Urinary bladder (tissue), 4 donors: Measurements from ENCODE around the gene CCDC9B. TPM values are rescaled to one million over a fixed set of nuclear protein-coding genes. Genes with fewer than 3 reads are reported as not detected.

Source experiments
- DNase-seq: peaks from one replicate; pipeline ENCODE4 v3.0.0-alpha.2; 2015; ENCODE audit errors: extremely low spot score
- H3K27ac ChIP-seq: one replicate; pipeline ENCODE4 v1.5.1; 2013; ENCODE audit warnings: low read depth, mild to moderate bottlenecking, moderate library complexity
- H3K36me3 ChIP-seq: one replicate; pipeline ENCODE4 v1.6.1; 2013; ENCODE audit warnings: mild to moderate bottlenecking, moderate library complexity; ENCODE audit not compliant: insufficient read depth
- H3K4me1 ChIP-seq: one replicate; pipeline ENCODE4 v1.6.1; 2013; ENCODE audit warnings: mild to moderate bottlenecking, moderate library complexity; ENCODE audit not compliant: insufficient read depth
- H3K4me3 ChIP-seq: one replicate; pipeline ENCODE4 v1.5.1; 2013; ENCODE audit warnings: low read depth, low read length
- WGBS: extraction: QIAGEN DNeasy Blood & Tissue Kit; methylation state at CpG from one replicate; pipeline ENCODE4 v1.1.7; 2013; 5-methylcytosine and 5-hydroxymethylcytosine counted together
- polyA plus RNA-seq: library from polyadenylated mRNA; stranded (reverse); fragments of 200-250 nt; gene quantifications from one replicate; pipeline ENCODE4 v1.2.3, GENCODE V29; 2013
- total RNA-seq: library from RNA; depleted of rRNA; stranded (reverse); fragments of >200 nt; gene quantifications from one replicate; pipeline ENCODE4 v1.2.3, GENCODE V29; 2014
- donor health status: healthy with polysubstance abuse.
- donor health status: healthy.

The CCDC9B gene
- total and polyA plus RNA-seq, 2 donors = 10.0 to 42.2 TPM

DNA sequence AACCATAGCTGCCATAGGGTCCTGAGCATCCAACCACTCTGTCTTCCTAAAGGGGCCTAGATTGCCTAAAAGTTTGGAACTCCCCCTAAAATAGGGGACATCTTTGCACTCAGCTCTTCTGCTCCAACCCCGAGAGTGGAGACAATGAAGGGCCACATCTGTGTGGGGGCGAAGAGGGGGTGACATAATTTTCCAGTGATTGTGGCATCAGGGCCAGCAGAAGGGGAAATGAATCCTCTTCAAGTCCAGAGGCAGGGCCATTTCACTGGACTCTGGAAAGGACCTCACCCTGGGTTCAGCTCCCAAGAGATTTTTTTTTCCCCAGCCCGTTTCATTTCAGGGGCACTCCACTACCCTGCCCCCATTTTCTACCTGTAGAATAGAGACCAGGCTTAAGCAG is 53.2 kb downstream of the CCDC9B start:
- Histone ChIP-seq H3K4me1 (peaks cover 1% of the 10 kb centered on the region), H3K36me3 (no peaks in the 10 kb centered on the region), H3K27ac (no peak overlapping the region), H3K4me3 (no peak overlapping the region)
- 94% methylated on average over 3 of the region's 3 CpGs for WGBS
- DNase-seq = no peak

GRCh38 chr15:40286794-40287193 is 53.9 kb downstream of the CCDC9B start:
- Histone ChIP-seq H3K36me3 (no peaks in the 10 kb centered on the region), H3K4me1 (peaks cover 1% of the 10 kb centered on the region), H3K27ac (no peak overlapping the region), H3K4me3 (no peak overlapping the region)
- 83% methylated on average over 7 of the region's 7 CpGs for WGBS
- DNase-seq = no peak

GRCh38 chr15:40286061-40286532 is 54.6 kb downstream of the CCDC9B start:
- Histone ChIP-seq H3K36me3 (no peaks in the 10 kb centered on the region), H3K27ac (no peak overlapping the region), H3K4me1 (peaks cover 1% of the 10 kb centered on the region), H3K4me3 (no peak overlapping the region)
- WGBS = 85% methylated on average over 7 of the region's 7 CpGs
- DNase-seq = no peak

DNA sequence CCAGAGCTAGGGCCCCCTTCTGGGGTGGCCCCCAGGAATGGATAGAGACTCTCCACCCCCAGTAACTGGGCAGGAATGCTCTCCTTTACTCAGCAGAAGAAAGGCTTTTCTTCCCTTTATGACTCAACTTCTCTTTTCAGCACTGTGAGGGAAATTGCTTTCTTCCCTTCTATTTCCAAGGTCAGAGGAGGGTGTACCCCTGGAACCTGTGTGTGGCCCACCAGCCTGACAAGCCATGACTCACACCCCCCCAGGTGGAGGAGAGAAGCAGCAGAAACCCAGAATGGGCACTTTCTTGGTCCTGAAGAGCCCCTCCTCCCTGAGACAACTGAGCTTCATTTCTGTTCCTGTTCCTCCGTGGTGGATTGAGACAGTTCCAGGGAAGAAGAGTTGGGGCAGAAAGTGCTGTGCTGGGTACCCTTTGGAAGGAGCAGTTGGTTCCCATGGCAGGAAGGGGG is 55.2 kb downstream of the CCDC9B start:
- H3K27ac ChIP-seq = no peak overlapping the region
- 40% methylated on average over 1 of the region's 1 CpG for WGBS

DNA sequence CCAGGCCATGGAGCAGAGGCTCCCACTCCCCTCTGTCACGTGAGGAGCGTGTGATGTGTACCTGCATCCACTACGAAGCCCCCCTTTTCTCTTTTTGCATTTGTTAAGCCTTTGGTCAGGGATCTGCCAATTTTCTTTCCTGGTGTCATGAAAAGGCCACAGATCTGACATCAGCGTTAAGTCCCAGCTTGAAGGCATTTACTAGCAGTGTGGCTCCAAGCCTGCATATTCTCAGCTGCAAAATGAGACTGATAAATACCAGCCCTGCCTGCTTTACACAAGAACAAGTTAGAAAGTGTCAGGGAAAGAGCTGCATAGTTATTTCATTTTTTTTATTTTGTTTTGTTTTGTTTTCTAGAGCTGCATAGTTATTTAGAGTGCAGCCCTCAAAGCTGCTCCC is 55.6 kb downstream of the CCDC9B start:
- Histone ChIP-seq H3K27ac (no peak overlapping the region), H3K4me3 (no peak overlapping the region), H3K36me3 (no peaks in the 10 kb centered on the region), H3K4me1 (peaks cover 1% of the 10 kb centered on the region)
- WGBS = 46% methylated on average over 4 of the region's 4 CpGs
- no peak for DNase-seq

More for the DNA sequence above, 55.2 kb downstream of the CCDC9B start:
- Histone ChIP-seq H3K4me1 (peaks cover 1% of the 10 kb centered on the region), H3K36me3 (no peaks in the 10 kb centered on the region), H3K4me3 (no peak overlapping the region)
- no peak for DNase-seq

GRCh38 chr15:40283615-40284300 is 57.0 kb downstream of the CCDC9B start:
- WGBS = 43% methylated on average over 33 of the region's 33 CpGs
- peaks cover 1% of the 10 kb centered on the region for H3K4me1 ChIP-seq
- no peak overlapping the region for H3K27ac ChIP-seq
- DNase-seq = no peak
- H3K4me3 ChIP-seq = no peak overlapping the region
- no peaks in the 10 kb centered on the region for H3K36me3 ChIP-seq

- Histone ChIP-seq H3K36me3 (no peaks in the 10 kb centered on the region), H3K4me1 (peaks cover 1% of the 10 kb centered on the region), H3K4me3 (peak within 1 kb of the TSS; percentile 42), H3K27ac (no peak within 1 kb of the TSS)
- no peak for DNase-seq
- 4% methylated on average over 76 of the region's 76 CpGs for WGBS
These were observed 57.7 kb downstream of the CCDC9B start, which contains the start of gene ANKRD63 for GRCh38 chr15:40282869-40283614. Gene ANKRD63 (minus strand): TSS chr15:40283064. CDS start chr15:40282586, 478 bp downstream.

DNA sequence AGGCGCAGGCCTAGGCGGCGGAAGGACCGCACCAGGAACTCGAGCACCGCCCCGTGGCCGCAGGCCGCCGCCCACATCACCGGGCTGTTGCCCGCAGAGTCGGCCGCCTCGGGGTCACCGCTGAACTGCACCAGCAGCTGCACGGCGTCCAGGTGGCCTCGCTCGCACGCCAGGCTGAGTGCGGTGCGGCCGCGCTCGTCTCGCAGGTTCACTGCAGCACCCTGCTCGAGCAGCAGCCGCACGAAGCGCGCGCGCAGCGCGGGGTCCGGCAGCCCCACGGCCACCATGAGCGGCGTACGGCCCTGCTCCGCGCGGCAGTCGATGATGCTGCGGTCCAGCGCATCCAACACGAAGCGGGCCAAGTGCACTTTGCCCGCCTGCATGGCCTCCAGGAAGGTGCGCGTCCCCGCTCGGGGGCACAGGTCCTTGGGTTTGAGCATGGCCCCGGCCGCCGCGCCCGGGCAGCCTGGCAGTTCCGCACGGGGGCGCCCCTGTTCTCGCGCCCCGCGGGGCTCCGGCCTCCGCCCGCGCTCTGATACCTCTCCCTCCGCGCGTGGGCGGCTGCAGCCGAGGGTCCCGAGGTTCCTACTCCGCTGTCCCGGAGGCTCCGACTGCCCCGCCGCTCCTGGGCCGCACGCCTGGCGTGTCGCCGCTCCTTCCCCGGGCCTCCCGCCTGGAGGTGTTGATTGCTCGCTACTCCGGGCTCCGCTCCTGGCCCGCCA is 58.4 kb downstream of the CCDC9B start:
- H3K36me3 ChIP-seq = no peaks in the 10 kb centered on the region
- DNase-seq = no peak
- under 1% methylated on average over 92 of the region's 92 CpGs for WGBS

DNA sequence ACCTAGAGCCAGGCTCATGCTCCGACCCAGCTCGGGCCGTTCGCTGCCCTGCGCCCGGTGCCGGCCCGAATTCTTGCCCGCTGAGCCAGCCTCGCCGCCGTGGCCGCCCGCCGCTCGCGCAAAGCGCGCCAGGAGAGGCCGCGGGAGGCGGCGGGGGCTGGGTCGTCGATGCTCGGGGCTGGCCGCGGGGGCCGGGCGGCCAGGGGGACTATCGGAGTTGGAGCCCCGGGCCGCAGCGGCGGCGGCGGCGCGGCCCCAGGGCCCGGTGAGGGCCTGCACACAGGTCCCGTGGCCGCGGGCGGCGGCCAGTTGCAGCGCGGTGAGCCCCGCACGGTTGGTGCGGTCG is 59.0 kb downstream of the CCDC9B start:
- no peak for DNase-seq
- H3K4me1 ChIP-seq = peaks cover 1% of the 10 kb centered on the region
- no peak overlapping the region for H3K27ac ChIP-seq
- WGBS = 3% methylated on average over 51 of the region's 51 CpGs
- no peaks in the 10 kb centered on the region for H3K36me3 ChIP-seq
- peak overlapping the region; percentile 42 for H3K4me3 ChIP-seq

More for the DNA sequence above, 58.4 kb downstream of the CCDC9B start:
- Histone ChIP-seq H3K27ac (no peak overlapping the region), H3K4me1 (peaks cover 1% of the 10 kb centered on the region), H3K4me3 (peak overlapping the region; percentile 42)

Other genes with a start within 250 kb of the CCDC9B start
- gene BMF, start 232.1 kb downstream of the CCDC9B start, total RNA-seq = 10.8 TPM
- gene BMF, start 232.1 kb downstream of the CCDC9B start, polyA plus RNA-seq = 7.8 TPM
- gene BUB1B, start 179.9 kb downstream of the CCDC9B start, total RNA-seq = 23.8 TPM
- 0.27 TPM for gene BUB1B, start 179.9 kb downstream of the CCDC9B start, polyA plus RNA-seq
- 2.0 TPM for gene PAK6, start 101.9 kb downstream of the CCDC9B start, total RNA-seq
- gene PAK6, start 101.9 kb downstream of the CCDC9B start, polyA plus RNA-seq = 2.0 TPM
- gene ANKRD63, start 57.9 kb downstream of the CCDC9B start, total RNA-seq = not detected
- gene ANKRD63, start 57.9 kb downstream of the CCDC9B start, polyA plus RNA-seq = not detected
- gene PLCB2, start 33.0 kb downstream of the CCDC9B start, total RNA-seq = 3.9 TPM
- 9.8 TPM for gene PLCB2, start 33.0 kb downstream of the CCDC9B start, polyA plus RNA-seq
- 11.3 TPM for gene INAFM2, start 17.2 kb downstream of the CCDC9B start, total RNA-seq
- gene INAFM2, start 17.2 kb downstream of the CCDC9B start, polyA plus RNA-seq = 24.5 TPM
- not detected for gene PHGR1, start 10.1 kb upstream of the CCDC9B start, total RNA-seq
- 2.6 TPM for gene PHGR1, start 10.1 kb upstream of the CCDC9B start, polyA plus RNA-seq
- 0.63 TPM for gene DISP2, start 17.3 kb upstream of the CCDC9B start, total RNA-seq
- 0.27 TPM for gene DISP2, start 17.3 kb upstream of the CCDC9B start, polyA plus RNA-seq
- gene KNSTRN, start 41.8 kb upstream of the CCDC9B start, total RNA-seq = 25.4 TPM
- 7.5 TPM for gene KNSTRN, start 41.8 kb upstream of the CCDC9B start, polyA plus RNA-seq
- 39.4 TPM for gene IVD, start 64.9 kb upstream of the CCDC9B start, total RNA-seq
- 48.5 TPM for gene IVD, start 64.9 kb upstream of the CCDC9B start, polyA plus RNA-seq
- 7.9 TPM for gene BAHD1, start 100.0 kb upstream of the CCDC9B start, total RNA-seq
- gene BAHD1, start 100.0 kb upstream of the CCDC9B start, polyA plus RNA-seq = 23.0 TPM
- 11.8 TPM for gene CHST14, start 130.0 kb upstream of the CCDC9B start, total RNA-seq
- 22.6 TPM for gene CHST14, start 130.0 kb upstream of the CCDC9B start, polyA plus RNA-seq
- 20.8 TPM for gene CCDC32, start 224.1 kb upstream of the CCDC9B start, total RNA-seq
- 29.4 TPM for gene CCDC32, start 224.1 kb upstream of the CCDC9B start, polyA plus RNA-seq
- 5.9 TPM for gene RPUSD2, start 228.4 kb upstream of the CCDC9B start, total RNA-seq
- 11.7 TPM for gene RPUSD2, start 228.4 kb upstream of the CCDC9B start, polyA plus RNA-seq